ENCODE results near the gene FNIP1. TPM values are rescaled to one million over a fixed set of nuclear protein-coding genes. Genes with fewer than 3 reads are reported as not detected.

FNIP1 gene
- total RNA-seq, 2 donors from 2014 or later: 44.1 to 49.5 TPM

GRCh38 chr5:131794586-131794985 lies 2.2 kb downstream of the FNIP1 start:
- 72% methylated on average over 4 of the region's 4 CpGs for WGBS
- TF ChIP-seq CTCF (IDR thresholded peaks at IDR 0.05): no peak
- TF ChIP-seq POLR2AphosphoS5 (IDR thresholded peaks at IDR 0.05): no peak
- TF ChIP-seq POLR2A (IDR thresholded peaks at IDR 0.05): no peak
- H3K27ac ChIP-seq: peak overlapping the region in 1 of 2 donors; percentile 100
- no peaks in the 10 kb centered on the region for H3K36me3 ChIP-seq
- H3K9me3 ChIP-seq: no peaks in the 10 kb centered on the region
- H3K27me3 ChIP-seq (replicated peaks; ENCODE audit: insufficient read depth): no peaks in the 10 kb centered on the region
- peak overlapping the region in 1 of 2 donors; percentile 96 for H3K4me3 ChIP-seq
- DNase-seq (ENCODE audit: low spot score): no peak
- H3K4me1 ChIP-seq (replicated peaks): no peaks in the 10 kb centered on the region
- intact Hi-C loops (cut with DNase I): loop anchor here (10.0 kb wide), 1 partner anchor 630 kb away; the partner anchor contains the start of gene HINT1

- intact Hi-C loops (cut with DNase I): loop anchor here (10.0 kb wide), 1 partner anchor 628 kb away; the partner anchor contains the start of gene HINT1
- 100% methylated on average over 2 of the region's 2 CpGs for WGBS
- no peak overlapping the region for H3K4me3 ChIP-seq
- H3K9me3 ChIP-seq: no peaks in the 10 kb centered on the region
- H3K4me1 ChIP-seq (replicated peaks): no peaks in the 10 kb centered on the region
- TF ChIP-seq POLR2A (IDR thresholded peaks at IDR 0.05): no peak
- no peaks in the 10 kb centered on the region for H3K36me3 ChIP-seq
- H3K27me3 ChIP-seq (replicated peaks; ENCODE audit: insufficient read depth): no peaks in the 10 kb centered on the region
- H3K27ac ChIP-seq: no peak overlapping the region
- no peak for DNase-seq (ENCODE audit: low spot score)
These were observed 3.9 kb downstream of the FNIP1 start for GRCh38 chr5:131792896-131793295.

GRCh38 chr5:131791866-131792265 lies 5.0 kb downstream of the FNIP1 start:
- no peaks in the 10 kb centered on the region for H3K27me3 ChIP-seq (replicated peaks; ENCODE audit: insufficient read depth)
- no peak for DNase-seq (ENCODE audit: low spot score)
- no peak overlapping the region for H3K27ac ChIP-seq
- no peaks in the 10 kb centered on the region for H3K36me3 ChIP-seq
- no peak for TF ChIP-seq POLR2A (IDR thresholded peaks at IDR 0.05)
- TF ChIP-seq POLR2AphosphoS5 (IDR thresholded peaks at IDR 0.05): no peak
- TF ChIP-seq CTCF (IDR thresholded peaks at IDR 0.05): no peak
- WGBS: 92% methylated on average over 6 of the region's 6 CpGs
- intact Hi-C loops (cut with DNase I): loop anchor here (10.0 kb wide), 1 partner anchor 627 kb away; the partner anchor contains the start of gene HINT1
- H3K4me3 ChIP-seq: no peak overlapping the region
- no peaks in the 10 kb centered on the region for H3K4me1 ChIP-seq (replicated peaks)
- H3K9me3 ChIP-seq: no peaks in the 10 kb centered on the region

- no peaks in the 10 kb centered on the region for H3K4me1 ChIP-seq (replicated peaks)
- H3K4me3 ChIP-seq: no peak overlapping the region
- H3K36me3 ChIP-seq: no peaks in the 10 kb centered on the region
- H3K9me3 ChIP-seq: no peaks in the 10 kb centered on the region
- DNase-seq (ENCODE audit: low spot score): no peak
- 93% methylated on average over 2 of the region's 2 CpGs for WGBS
- no peak overlapping the region for H3K27ac ChIP-seq
- intact Hi-C loops (cut with DNase I): loop anchor here (10.0 kb wide), 1 partner anchor 626 kb away; the partner anchor contains the start of gene HINT1
- H3K27me3 ChIP-seq (replicated peaks; ENCODE audit: insufficient read depth): no peaks in the 10 kb centered on the region
- TF ChIP-seq POLR2A (IDR thresholded peaks at IDR 0.05) (no peak), CTCF (IDR thresholded peaks at IDR 0.05) (no peak), POLR2AphosphoS5 (IDR thresholded peaks at IDR 0.05) (no peak)
These were observed 6.3 kb downstream of the FNIP1 start for GRCh38 chr5:131790550-131790949.

- 70% methylated on average over 3 of the region's 3 CpGs for WGBS
- intact Hi-C loops (cut with DNase I): loop anchor here (10.0 kb wide), 1 partner anchor 625 kb away; the partner anchor contains the start of gene HINT1
These were observed 7.1 kb downstream of the FNIP1 start for GRCh38 chr5:131789765-131790164.

More at GRCh38 chr5:131789765-131790164, 7.1 kb downstream of the FNIP1 start:
- no peaks in the 10 kb centered on the region for H3K4me1 ChIP-seq (replicated peaks)
- DNase-seq (ENCODE audit: low spot score): no peak
- no peak overlapping the region for H3K27ac ChIP-seq
- H3K9me3 ChIP-seq: no peaks in the 10 kb centered on the region
- H3K36me3 ChIP-seq: no peaks in the 10 kb centered on the region
- TF ChIP-seq POLR2A (IDR thresholded peaks at IDR 0.05) (no peak), POLR2AphosphoS5 (IDR thresholded peaks at IDR 0.05) (no peak), CTCF (IDR thresholded peaks at IDR 0.05) (no peak)
- no peak overlapping the region for H3K4me3 ChIP-seq
- H3K27me3 ChIP-seq (replicated peaks; ENCODE audit: insufficient read depth): no peaks in the 10 kb centered on the region
